ENCODE measurements around the gene KLHL29. TPM values are rescaled to one million over a fixed set of nuclear protein-coding genes. Genes with fewer than 3 reads are reported as not detected.

Gene KLHL29
- total and polyA plus RNA-seq, 2 of the 13 experiments (the other 11 are each of a cell fraction or from before 2014, with no cell fraction given): 0.01 TPM; not detected in 1

DNA sequence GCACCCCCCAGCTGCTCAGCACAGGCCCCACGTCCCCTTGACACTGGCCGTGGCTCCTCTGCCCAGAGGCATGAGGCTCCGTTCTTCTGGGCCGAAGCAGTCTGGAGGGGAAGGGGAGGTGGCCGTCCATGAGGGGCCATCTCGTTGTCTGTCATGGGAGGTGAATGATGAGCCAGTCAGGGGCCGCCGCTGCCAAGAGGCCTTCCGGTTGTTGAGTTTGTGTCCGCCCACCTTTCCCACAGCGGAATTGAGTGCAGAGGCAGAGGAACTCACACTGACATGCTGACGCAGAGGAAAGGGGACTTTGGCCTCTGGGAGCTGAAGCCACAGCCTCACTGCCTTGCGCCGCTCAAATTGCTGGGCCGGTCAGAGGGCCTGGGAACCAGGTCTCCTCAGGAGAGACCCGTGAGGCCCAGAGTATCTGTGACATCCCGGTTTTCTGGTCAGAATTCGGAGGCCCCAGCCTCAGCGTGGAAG lies 273.5 kb downstream of the KLHL29 start (continued):
- TF ChIP-seq MEIS1 (CRISPR knock-in tag; IDR thresholded peaks at IDR 0.05; ENCODE audit: borderline replicate concordance) (no peak; the same call in 1 of the 2 replicates), FOXA1 (IDR thresholded peaks at IDR 0.05) (no peak), FOXA1 (CRISPR knock-in tag; IDR thresholded peaks at IDR 0.05) (0 out of 2 replicates have a peak, but pooled peaks have one; percentile 13), ZNF343 (CRISPR knock-in tag; IDR thresholded peaks at IDR 0.05) (no peak), RFX5 (IDR thresholded peaks at IDR 0.05; ENCODE audit: low read depth, low read length) (no peak), SAP130 (CRISPR knock-in tag; IDR thresholded peaks at IDR 0.05; ENCODE audit: low read depth) (peak; percentile 77), MED1 (CRISPR knock-in tag; IDR thresholded peaks at IDR 0.05) (peak; percentile 61; the same call in 1 of the 2 replicates), SIX4 (CRISPR knock-in tag; IDR thresholded peaks at IDR 0.05) (no peak), ZNF564 (CRISPR knock-in tag; IDR thresholded peaks at IDR 0.05) (no peak), ZNF33B (CRISPR knock-in tag; IDR thresholded peaks at IDR 0.05) (0 out of 2 replicates have a peak, but pooled peaks have one; percentile 2), SOX13 (IDR thresholded peaks at IDR 0.05) (no peak), SOX13 (CRISPR knock-in tag; conservative IDR thresholded peaks at IDR 0.05 in 1 of 2, IDR thresholded peaks at IDR 0.05 in 1 of 2) (peak in 1 of 2 experiments; percentile 31; a peak in 1 of 4 replicates), ZNF253 (CRISPR knock-in tag; IDR thresholded peaks at IDR 0.05; ENCODE audit: borderline replicate concordance) (no peak), KDM1A (CRISPR knock-in tag; IDR thresholded peaks at IDR 0.05) (no peak), ZNF234 (CRISPR knock-in tag; conservative IDR thresholded peaks at IDR 0.05) (no peak), KDM3A (CRISPR knock-in tag; IDR thresholded peaks at IDR 0.05; ENCODE audit: low read depth) (peak; percentile 73; the same call in 1 of the 2 replicates), XRCC5 (optimal IDR thresholded peaks at IDR 0.05; ENCODE audit: low read length) (peak; percentile 79), DNMT1 (CRISPR knock-in tag; IDR thresholded peaks at IDR 0.05) (no peak), ZKSCAN8 (CRISPR knock-in tag; IDR thresholded peaks at IDR 0.05; ENCODE audit: borderline replicate concordance) (no peak), SUZ12 (IDR thresholded peaks at IDR 0.05; ENCODE audit: low read depth, low read length) (no peak)
- TF ChIP-seq, protein P1, sequence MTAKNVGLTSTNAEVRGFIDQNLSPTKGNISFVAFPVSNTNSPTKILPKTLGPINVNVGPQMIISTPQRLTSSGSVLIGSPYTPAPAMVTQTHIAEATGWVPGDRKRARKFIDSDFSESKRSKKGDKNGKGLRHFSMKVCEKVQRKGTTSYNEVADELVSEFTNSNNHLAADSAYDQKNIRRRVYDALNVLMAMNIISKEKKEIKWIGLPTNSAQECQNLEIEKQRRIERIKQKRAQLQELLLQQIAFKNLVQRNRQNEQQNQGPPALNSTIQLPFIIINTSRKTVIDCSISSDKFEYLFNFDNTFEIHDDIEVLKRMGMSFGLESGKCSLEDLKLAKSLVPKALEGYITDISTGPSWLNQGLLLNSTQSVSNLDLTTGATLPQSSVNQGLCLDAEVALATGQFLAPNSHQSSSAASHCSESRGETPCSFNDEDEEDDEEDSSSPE (CRISPR knock-in tag; IDR thresholded peaks at IDR 0.05): peak; percentile 52; the same call in 1 of the 2 replicates
- TF ChIP-seq, protein P2, sequence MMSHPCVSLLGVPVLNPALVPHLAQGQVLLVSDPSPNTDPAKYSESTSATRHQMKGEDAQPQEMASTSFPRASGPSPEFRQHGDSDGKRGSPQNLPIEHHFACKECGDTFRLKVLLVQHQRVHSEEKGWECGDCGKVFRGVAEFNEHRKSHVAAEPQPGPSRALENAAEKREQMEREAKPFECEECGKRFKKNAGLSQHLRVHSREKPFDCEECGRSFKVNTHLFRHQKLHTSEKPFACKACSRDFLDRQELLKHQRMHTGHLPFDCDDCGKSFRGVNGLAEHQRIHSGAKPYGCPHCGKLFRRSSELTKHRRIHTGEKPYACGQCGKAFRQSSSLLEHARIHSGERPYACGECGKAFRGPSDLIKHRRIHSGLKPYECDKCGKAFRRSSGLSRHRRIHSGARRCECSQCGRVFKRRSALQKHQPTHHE (CRISPR knock-in tag; IDR thresholded peaks at IDR 0.05; ENCODE audit: borderline replicate concordance): 0 out of 2 replicates have a peak, but pooled peaks have one; percentile 76
- TF ChIP-seq, protein P3, sequence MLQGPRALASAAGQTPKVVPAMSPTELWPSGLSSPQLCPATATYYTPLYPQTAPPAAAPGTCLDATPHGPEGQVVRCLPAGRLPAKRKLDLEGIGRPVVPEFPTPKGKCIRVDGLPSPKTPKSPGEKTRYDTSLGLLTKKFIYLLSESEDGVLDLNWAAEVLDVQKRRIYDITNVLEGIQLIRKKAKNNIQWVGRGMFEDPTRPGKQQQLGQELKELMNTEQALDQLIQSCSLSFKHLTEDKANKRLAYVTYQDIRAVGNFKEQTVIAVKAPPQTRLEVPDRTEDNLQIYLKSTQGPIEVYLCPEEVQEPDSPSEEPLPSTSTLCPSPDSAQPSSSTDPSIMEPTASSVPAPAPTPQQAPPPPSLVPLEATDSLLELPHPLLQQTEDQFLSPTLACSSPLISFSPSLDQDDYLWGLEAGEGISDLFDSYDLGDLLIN (CRISPR knock-in tag; IDR thresholded peaks at IDR 0.05; ENCODE audit: borderline replicate concordance): no peak

Measured in HepG2 (cell line).